GM21825 (cell line): ENCODE data around the gene ILRUN.
"Not testable (repeated sequence)": the region's sequence is repeated elsewhere in the genome, so short reads cannot be mapped to it uniquely, and the experiment has no call there.

Experiments
- ATAC-seq: cut with Tn5 transposase; IDR thresholded peaks from one replicate; pipeline ENCODE4 v1.9.1; 2021; ENCODE audit warnings: mild to moderate bottlenecking, moderate library complexity; ENCODE audit not compliant: unreplicated experiment

ILRUN gene

GRCh38 chr6:34696739-34697543, at the start of gene ILRUN:
Gene ILRUN, minus strand, starts transcription at chr6:34696767. Its CDS starts 164 bp downstream, at chr6:34696603.
- peak; percentile 67 for ATAC-seq

- no peak for ATAC-seq
These were observed 48.9 kb upstream of the ILRUN start for GRCh38 chr6:34745277-34746103.

- ATAC-seq, result not testable (repeated sequence)
These were observed 47.7 kb upstream of the ILRUN start for GRCh38 chr6:34744294-34744647.

GRCh38 chr6:34743625-34744293, 47.2 kb upstream of the ILRUN start:
- no peak for ATAC-seq

GRCh38 chr6:34742094-34742493, 45.5 kb upstream of the ILRUN start:
- ATAC-seq, result no peak

GRCh38 chr6:34736823-34737222, 40.3 kb upstream of the ILRUN start:
- no peak for ATAC-seq

- no peak for ATAC-seq
These were observed 35.0 kb upstream of the ILRUN start for GRCh38 chr6:34731393-34732060.

GRCh38 chr6:34729631-34730470, 33.3 kb upstream of the ILRUN start:
- no peak for ATAC-seq

GRCh38 chr6:34726055-34726454, 29.5 kb upstream of the ILRUN start:
- ATAC-seq, result no peak

- no peak for ATAC-seq
These were observed 26.6 kb upstream of the ILRUN start for GRCh38 chr6:34723203-34723602.

GRCh38 chr6:34722451-34722850, 25.9 kb upstream of the ILRUN start:
- no peak for ATAC-seq

- not testable (repeated sequence) for ATAC-seq
These were observed 23.6 kb upstream of the ILRUN start for GRCh38 chr6:34720160-34720559.

GRCh38 chr6:34719646-34720045, 23.1 kb upstream of the ILRUN start:
- not testable (repeated sequence) for ATAC-seq

GRCh38 chr6:34718976-34719375, 22.4 kb upstream of the ILRUN start:
- ATAC-seq, result no peak

- ATAC-seq, result no peak
These were observed 20.9 kb upstream of the ILRUN start for GRCh38 chr6:34717466-34717865.

GRCh38 chr6:34714663-34715062, 18.1 kb upstream of the ILRUN start:
- no peak for ATAC-seq

GRCh38 chr6:34712881-34713280, 16.3 kb upstream of the ILRUN start:
- not testable (repeated sequence) for ATAC-seq

GRCh38 chr6:34709386-34709785, 12.8 kb upstream of the ILRUN start:
- ATAC-seq, result no peak

GRCh38 chr6:34705241-34705640, 8.7 kb upstream of the ILRUN start:
- no peak for ATAC-seq

- no peak for ATAC-seq
These were observed 4.6 kb upstream of the ILRUN start for GRCh38 chr6:34701199-34701598.
